ENCODE data around the gene PIGQ.

PIGQ gene

GRCh38 chr16:610513-611381, 41.0 kb downstream of the PIGQ start:
- DNase-seq = peak in 3 of 4 experiments; percentile 14 to 36 (median 23)

GRCh38 chr16:615122-615521, 45.4 kb downstream of the PIGQ start:
- no peak for DNase-seq

GRCh38 chr16:616733-617586, 47.2 kb downstream of the PIGQ start:
- no peak for DNase-seq

GRCh38 chr16:617855-618254, 48.1 kb downstream of the PIGQ start:
- DNase-seq = no peak

DNA sequence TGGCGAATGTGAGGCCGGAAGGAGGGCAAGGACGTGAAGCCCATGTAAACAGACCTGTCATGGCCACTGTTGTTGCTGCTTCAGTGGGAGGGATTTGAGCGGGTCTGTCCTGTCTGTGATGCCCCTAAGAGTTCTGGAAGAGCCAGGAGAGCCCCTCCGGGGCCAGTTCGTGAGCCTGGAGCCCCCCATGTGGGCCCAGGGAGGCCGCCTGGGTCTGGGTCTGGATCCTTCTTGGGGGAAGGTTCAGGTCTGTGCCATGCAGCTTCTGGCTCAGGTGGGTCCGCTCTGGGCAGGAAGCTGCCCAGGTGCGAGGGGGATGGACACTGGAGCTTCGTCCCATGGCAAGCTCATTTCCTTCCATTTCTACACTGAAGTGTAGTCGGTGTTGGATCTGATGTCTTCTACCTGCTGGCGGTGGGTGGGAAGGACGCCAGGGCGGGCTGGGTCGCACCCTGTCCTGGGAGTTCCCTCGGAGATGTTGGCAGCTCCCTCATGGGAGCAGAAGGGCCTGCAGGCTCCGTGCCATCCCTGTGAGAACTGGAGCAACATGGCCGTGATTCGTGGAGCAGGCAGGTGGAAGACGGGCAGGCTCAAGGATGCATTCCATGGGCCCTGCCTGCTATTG, 49.8 kb downstream of the PIGQ start:
- no peak for DNase-seq

GRCh38 chr16:620700-621525, 51.1 kb downstream of the PIGQ start:
- no peak for DNase-seq

DNA sequence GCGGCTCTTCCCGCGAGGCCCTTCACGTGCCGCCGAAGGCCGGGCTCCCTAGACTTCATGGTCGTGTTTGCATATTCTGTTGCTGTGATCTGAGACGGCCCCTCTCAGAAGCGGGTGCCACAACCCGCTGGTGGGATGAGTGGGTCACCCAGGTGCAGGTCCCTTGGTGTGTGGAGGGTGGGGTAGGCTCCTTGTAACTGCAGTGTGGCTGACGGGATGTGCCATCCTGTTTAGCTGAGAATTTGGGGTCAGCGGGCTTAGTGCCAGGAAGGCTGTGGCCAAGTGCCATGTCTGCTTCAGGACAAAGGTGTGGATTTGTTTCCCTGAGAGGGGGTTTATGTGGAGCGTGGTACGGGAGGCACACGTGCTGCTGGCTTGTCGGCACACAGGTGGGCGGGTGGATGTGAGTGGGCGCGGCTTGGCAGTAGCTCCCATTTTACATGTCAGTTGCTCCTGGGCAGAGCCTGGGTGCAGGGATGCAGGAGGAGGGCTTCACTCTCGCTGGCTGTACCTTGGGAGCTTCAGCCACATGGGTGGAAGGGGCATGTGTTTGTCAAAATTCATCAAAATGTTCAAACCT, 51.8 kb downstream of the PIGQ start:
- DNase-seq = no peak

DNA sequence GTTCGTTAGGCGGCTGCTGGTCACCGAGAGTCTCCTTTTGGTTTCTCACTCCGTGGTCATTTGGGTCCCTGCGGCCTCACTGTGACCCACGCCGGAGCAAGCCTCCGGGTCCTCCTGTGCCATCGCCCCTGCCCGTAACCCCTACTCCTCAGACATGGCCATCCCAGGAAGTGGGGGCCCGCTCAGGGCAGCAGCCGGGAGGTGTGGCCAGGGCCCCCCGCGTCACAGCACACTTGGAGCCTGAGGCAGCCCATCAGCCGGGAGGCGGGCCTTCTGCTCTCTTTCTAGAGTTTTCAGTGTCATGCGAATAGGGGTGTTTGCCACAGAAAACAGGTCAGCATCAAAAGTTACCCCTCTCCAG, 53.1 kb downstream of the PIGQ start:
- DNase-seq = no peak

DNA sequence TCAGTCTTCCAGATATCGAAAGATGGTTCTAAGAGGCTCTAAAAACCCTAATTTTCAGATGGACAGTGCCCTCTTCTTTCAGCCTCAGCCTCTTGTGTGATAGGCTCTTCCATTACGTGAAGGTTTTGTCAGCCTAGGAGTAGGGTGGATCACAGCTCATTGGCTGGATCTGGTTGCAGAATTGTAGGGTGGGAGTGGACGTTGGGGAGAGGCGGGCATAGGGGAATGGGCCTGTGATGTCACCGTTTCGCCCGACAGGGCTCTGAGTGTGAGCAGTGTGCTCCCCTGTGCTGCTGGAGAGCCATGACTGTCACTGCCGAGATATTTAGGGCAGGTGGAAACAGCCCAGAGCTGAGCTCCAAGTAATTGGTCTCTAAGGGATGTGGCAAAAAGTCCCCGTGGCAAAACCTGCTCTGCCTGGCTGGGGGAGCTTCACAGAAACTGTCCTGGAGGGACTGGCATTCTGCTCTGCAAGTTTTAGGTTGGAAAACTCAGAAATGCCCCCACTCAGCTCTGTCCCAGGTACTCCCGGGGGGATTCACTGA, 54.8 kb downstream of the PIGQ start:
- DNase-seq = no peak

DNA sequence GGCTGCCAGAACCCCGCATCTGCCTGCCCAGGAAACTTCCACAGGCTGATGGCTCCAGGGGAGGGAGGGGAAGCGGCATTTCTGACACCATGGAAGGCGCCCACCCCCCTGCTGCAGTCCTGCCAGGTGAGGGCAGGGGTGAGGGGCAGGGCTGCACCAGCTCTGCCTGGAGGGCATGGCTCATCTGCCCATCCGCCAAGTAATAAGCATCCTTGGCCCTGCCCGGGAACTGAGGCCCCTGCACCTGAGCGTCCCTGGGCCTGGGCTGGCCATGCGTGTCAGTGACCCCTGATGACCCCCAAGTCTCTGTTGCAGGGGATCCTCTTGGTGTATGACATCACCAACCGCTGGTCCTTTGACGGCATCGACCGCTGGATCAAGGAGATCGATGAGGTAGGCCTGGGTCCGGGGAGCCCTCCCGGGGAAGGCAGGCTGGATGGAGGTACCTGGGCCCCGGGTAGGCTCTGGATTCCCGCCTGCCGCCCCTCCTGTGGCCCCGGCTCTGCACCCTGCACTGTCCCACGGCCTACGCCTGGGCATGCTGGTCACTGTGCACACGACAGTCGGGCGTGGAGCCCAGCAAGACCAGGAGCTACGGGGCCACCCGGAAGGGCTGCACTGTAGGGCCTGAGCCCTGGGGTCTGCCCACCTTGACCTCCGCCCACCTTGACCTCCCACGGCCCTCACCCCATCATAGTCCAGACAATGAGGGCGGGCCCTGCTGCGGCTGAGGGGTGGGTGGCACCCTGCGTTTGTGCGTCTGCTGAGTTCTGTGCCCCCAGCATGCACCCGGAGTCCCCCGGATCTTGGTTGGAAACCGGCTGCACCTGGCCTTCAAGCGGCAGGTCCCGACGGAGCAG, 55.6 kb downstream of the PIGQ start:
- no peak for DNase-seq

- no peak for DNase-seq
Observed at GRCh38 chr16:625977-626765, 56.4 kb downstream of the PIGQ start.

DNA sequence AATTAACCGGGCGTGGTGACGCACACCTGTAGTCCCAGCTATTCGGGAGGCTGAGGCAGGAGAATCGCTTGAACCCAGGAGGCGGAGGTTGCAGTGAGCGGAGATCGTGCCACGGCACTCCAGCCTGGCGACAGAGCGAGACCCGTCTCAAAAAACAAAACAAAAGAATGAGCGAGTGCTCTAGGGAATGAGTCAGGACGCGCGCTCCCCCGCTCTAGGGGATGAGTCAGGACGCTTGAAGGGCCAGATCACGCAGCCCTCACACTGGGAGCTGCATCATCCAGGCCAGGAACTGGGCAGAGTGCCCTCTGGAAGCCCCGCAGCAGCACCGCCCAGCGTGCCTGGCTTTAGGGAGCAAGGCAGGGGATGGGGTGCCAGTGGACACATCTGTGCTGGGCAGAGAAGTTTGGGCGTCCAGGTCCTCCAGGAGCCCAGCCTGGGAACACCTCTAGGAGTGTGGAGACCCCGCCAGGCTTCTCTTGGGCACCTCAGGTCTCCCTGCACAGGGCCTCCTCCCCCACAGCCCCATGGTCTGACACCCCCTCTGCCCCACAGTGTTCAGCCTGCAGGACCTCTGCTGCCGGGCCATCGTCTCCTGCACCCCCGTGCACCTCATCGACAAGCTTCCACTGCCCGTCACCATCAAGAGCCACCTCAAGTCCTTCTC, 57.2 kb downstream of the PIGQ start:
- no peak for DNase-seq

DNA sequence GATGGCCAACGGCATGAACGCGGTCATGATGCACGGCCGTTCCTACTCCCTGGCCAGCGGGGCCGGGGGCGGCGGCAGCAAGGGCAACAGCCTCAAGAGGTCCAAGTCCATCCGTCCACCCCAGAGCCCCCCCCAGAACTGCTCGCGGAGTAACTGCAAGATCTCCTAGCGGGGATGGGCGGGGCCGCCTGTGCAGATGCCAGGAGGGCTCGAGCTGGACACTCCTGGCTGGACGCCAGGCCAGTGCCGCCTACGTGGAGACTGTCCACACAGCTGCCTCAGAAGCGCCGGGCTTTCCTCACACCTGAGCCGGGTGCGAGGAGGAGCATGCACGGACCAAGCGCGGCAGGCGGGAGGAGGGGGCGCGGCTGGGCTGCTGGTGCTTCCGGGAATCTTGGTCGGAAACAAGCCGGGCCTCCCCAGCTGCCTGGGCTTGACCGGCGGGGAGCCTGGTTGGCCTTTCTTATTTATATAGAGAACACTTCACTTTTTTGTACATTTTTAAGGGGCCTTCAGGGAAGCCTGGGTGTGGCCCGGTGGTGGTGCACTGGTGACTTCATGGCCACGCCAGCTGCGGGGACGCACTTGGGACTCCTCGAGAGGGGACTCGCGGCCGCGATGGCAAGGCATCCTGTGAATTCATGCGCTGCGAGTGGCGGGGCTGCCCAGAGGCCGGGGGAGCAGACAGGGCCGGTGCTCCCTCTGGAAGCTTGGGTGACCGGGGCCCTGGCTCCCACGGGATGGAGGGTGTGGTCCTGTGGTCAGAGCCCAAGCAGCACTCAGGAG, 57.9 kb downstream of the PIGQ start:
- no peak for DNase-seq

GRCh38 chr16:628321-629061, 58.7 kb downstream of the PIGQ start:
- no peak for DNase-seq

- DNase-seq = no peak
Observed at GRCh38 chr16:629185-629832, 59.5 kb downstream of the PIGQ start.

DNA sequence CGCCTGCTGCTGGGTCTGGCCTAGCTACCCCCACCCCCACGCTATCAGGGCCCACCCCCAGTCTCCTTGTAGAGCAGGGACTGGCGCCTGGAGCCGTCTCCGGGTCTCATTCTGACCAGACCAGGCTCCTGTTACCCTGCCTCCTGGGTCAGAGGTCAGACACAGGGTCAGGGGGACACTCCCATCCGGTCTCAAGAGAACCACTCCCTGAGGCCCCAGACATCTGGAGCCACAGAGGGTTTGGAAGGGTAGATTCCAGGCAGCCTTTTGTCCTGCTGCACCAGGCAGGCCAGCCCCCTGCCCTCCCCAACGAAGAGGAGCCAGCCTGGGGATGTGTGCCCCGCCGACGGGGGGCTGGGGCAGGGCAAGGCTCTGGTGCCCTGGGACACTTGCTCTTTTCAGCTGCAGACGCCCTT, 60.1 kb downstream of the PIGQ start:
- no peak for DNase-seq

DNA sequence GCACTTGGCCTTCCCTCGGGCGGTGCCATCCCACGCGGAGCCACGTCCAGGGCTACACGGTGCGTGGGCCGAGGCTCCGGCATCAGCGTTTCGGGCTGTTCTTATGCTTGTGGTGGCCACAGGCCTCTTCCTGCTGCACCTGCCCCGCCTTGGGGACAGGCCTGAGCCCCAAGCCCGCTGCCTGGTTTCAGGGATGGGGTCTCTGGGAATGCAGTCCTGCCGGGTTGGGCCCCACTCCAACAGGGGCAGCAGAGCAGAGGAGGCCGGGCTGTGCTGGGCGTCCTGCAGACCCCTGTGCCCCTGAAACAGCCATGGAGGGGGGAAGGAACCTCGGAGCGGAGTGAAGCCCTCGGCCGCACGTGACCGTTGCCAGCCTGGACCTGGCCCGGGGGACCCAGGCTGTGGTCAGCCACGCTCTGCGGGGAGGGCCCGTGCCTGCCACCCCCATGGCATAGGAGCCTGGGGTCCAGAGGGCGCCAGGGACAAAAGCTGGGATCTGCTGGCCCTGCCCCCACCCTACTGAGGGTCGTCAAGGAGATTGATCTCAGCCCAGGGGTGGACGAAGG, 60.6 kb downstream of the PIGQ start:
- DNase-seq = no peak

Data from activated naive CD4-positive, alpha-beta T cell (primary cell).